ENCODE measurements around the gene TMEM60.

Gene TMEM60

DNA sequence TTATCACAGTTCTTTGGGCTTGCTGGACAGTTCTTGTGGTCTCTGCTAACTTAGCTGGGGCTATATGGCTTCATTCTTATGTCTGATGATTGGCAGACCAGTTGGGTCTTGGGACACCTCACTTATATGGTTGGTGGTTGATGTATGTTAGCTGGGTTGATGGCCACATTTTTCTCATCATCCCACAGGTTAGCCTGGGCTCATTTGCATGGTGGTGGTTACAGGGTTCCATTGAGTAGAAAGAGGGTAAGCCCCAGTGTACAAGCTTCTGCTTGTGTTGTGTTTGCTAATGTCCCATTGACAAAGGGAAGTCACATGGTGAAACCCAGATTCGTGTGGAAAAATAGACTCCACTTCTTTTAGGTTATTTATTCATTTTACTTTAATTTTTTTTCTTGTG lies 40.6 kb downstream of the TMEM60 start:
- H3K36me3 ChIP-seq (ENCODE audit: control insufficient read depth, insufficient read depth, low read length): no peaks in the 10 kb centered on the region
- TF ChIP-seq, protein P1, sequence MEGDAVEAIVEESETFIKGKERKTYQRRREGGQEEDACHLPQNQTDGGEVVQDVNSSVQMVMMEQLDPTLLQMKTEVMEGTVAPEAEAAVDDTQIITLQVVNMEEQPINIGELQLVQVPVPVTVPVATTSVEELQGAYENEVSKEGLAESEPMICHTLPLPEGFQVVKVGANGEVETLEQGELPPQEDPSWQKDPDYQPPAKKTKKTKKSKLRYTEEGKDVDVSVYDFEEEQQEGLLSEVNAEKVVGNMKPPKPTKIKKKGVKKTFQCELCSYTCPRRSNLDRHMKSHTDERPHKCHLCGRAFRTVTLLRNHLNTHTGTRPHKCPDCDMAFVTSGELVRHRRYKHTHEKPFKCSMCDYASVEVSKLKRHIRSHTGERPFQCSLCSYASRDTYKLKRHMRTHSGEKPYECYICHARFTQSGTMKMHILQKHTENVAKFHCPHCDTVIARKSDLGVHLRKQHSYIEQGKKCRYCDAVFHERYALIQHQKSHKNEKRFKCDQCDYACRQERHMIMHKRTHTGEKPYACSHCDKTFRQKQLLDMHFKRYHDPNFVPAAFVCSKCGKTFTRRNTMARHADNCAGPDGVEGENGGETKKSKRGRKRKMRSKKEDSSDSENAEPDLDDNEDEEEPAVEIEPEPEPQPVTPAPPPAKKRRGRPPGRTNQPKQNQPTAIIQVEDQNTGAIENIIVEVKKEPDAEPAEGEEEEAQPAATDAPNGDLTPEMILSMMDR (IDR thresholded peaks at IDR 0.05; ENCODE audit: insufficient read depth, low read length, poor library complexity, severe bottlenecking): no peak
- no peaks in the 10 kb centered on the region for H3K27me3 ChIP-seq (replicated peaks; ENCODE audit: control insufficient read depth, insufficient read depth, low read length)
- H3K4me3 ChIP-seq (replicated peaks; ENCODE audit: low read depth, low read length): no peak overlapping the region
- no peak for DNase-seq (ENCODE audit: extremely low read depth, insufficient read length)

DNA sequence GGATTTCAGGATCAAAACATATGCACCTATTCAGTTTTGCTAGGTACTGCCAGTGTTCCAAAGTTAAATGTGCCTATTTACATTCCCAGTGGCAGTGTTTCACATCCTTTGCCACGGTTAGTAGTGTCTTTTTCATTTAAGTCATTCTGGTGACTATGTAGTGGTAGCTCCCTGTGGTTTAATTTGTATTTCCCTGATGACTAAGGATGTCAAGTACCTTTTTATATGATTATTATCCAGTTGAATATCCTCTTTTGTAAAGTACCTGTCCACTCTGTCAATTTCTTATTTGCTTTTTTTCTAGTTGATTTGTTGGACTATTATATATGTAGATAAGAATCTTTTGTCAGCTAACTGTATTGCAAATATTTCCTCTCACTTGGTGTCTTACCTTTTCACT lies 45.1 kb downstream of the TMEM60 start:
- no peak for DNase-seq (ENCODE audit: extremely low read depth, insufficient read length)
- Histone ChIP-seq H3K4me3 (replicated peaks; ENCODE audit: low read depth, low read length) (no peak overlapping the region), H3K27me3 (replicated peaks; ENCODE audit: control insufficient read depth, insufficient read depth, low read length) (no peaks in the 10 kb centered on the region), H3K36me3 (ENCODE audit: control insufficient read depth, insufficient read depth, low read length) (peaks cover 2% of the 10 kb centered on the region)
- TF ChIP-seq, protein P1 (IDR thresholded peaks at IDR 0.05; ENCODE audit: insufficient read depth, low read length, poor library complexity, severe bottlenecking): no peak

DNA sequence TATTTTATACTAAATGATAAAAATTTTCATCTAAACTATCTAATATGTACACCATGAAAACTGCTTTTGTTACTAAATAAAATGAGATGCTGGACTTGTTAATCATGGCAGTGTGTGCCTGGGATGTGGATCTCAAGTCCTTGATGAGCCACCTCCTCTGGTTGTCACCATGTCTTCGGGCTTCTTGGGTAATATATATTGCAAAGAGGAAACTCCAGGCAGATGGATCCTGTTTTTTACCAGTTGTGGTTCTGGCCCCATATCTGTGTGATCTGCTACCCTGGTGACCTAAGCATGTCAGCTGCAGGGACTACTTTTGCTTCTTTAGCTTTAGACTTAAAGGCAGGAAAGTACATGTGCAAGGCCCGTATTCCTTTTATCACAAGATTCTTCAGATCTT lies 46.2 kb downstream of the TMEM60 start:
- Histone ChIP-seq H3K27me3 (replicated peaks; ENCODE audit: control insufficient read depth, insufficient read depth, low read length) (no peaks in the 10 kb centered on the region), H3K36me3 (ENCODE audit: control insufficient read depth, insufficient read depth, low read length) (peaks cover 2% of the 10 kb centered on the region), H3K4me3 (replicated peaks; ENCODE audit: low read depth, low read length) (no peak overlapping the region)
- TF ChIP-seq, protein P1 (IDR thresholded peaks at IDR 0.05; ENCODE audit: insufficient read depth, low read length, poor library complexity, severe bottlenecking): no peak
- no peak for DNase-seq (ENCODE audit: extremely low read depth, insufficient read length)

DNA sequence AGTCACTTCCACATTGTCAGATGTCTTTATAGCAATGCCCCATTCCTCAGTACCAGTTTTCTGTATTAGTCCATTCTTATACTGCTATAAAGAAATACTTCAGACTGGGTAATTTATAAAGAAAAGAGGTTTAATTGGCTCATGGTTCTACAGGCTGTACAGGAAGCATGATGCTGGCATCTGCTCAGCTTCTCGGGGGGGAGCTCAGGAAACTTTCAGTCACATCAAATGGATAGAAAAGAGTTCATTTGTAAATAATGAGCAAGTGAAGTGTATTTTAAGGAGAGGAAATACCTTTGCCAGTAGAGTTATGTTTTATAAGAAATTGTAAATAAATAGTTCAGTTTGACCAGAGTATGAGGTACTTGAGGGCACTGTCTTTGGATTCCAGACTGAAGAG lies 50.5 kb downstream of the TMEM60 start:
- TF ChIP-seq, protein P1 (IDR thresholded peaks at IDR 0.05; ENCODE audit: insufficient read depth, low read length, poor library complexity, severe bottlenecking): no peak
- peaks cover 2% of the 10 kb centered on the region for H3K36me3 ChIP-seq (ENCODE audit: control insufficient read depth, insufficient read depth, low read length)
- H3K27me3 ChIP-seq (replicated peaks; ENCODE audit: control insufficient read depth, insufficient read depth, low read length): no peaks in the 10 kb centered on the region
- no peak overlapping the region for H3K4me3 ChIP-seq (replicated peaks; ENCODE audit: low read depth, low read length)
- no peak for DNase-seq (ENCODE audit: extremely low read depth, insufficient read length)

DNA sequence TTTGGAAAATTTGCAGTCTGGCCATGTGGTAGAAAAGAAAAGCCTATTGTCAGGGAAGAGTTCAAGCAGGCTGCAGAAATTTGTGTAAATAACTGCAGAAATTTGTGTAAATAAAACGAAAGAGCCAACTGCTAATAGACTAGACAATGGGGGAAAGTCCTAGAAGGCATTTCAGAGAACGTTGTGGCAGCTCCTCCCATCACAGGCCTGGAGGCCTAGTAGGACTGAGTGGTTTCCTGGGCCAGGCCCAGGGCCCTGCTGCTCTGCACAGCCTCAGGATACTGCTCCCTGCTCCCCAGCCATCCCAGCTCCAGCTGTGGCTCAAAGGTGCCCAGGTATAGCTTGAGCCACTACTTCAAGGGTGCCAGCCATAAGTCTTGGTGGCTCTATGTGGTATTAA lies 51.1 kb downstream of the TMEM60 start:
- peaks cover under 1% of the 10 kb centered on the region for H3K36me3 ChIP-seq (ENCODE audit: control insufficient read depth, insufficient read depth, low read length)
- no peak overlapping the region for H3K4me3 ChIP-seq (replicated peaks; ENCODE audit: low read depth, low read length)
- H3K27me3 ChIP-seq (replicated peaks; ENCODE audit: control insufficient read depth, insufficient read depth, low read length): no peaks in the 10 kb centered on the region
- no peak for DNase-seq (ENCODE audit: extremely low read depth, insufficient read length)
- TF ChIP-seq, protein P1 (IDR thresholded peaks at IDR 0.05; ENCODE audit: insufficient read depth, low read length, poor library complexity, severe bottlenecking): no peak

DNA sequence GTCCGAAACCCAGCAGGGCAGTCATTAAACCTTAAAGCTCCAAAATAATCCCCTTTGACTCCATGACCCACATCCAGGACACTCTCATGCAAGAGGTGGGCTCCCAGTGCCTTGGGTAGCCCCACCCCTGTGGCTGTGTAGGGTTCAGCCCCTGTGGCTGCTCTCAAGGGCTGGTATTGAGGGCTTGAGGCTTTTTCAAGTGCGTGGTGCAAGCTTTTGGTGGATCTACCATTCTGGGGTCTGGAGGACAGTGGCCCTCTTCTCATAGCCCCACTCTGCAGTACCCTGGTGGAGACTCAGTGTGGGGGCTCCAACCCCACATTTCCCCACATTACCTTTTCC lies 51.4 kb downstream of the TMEM60 start:
- TF ChIP-seq, protein P1 (IDR thresholded peaks at IDR 0.05; ENCODE audit: insufficient read depth, low read length, poor library complexity, severe bottlenecking): no peak
- H3K27me3 ChIP-seq (replicated peaks; ENCODE audit: control insufficient read depth, insufficient read depth, low read length): no peaks in the 10 kb centered on the region
- H3K4me3 ChIP-seq (replicated peaks; ENCODE audit: low read depth, low read length): no peak overlapping the region
- H3K36me3 ChIP-seq (ENCODE audit: control insufficient read depth, insufficient read depth, low read length): no peaks in the 10 kb centered on the region; the same call in none of the 2 replicates
- DNase-seq (ENCODE audit: extremely low read depth, insufficient read length): no peak
